Epithelial cell of esophagus (primary cell): Measurements from ENCODE around the gene RBBP9.
A peak's percentile ranks its signal among the peaks of the same experiment; 100 is the strongest.

ENCODE experiments used
- DNase-seq: peaks from one replicate; pipeline ENCODE4 v3.0.0; 2010; ENCODE audit warnings: low read depth
- H3K4me3 ChIP-seq: 2 replicates; pipeline ENCODE4 v1.5.1; 2011; ENCODE audit warnings: mild to moderate bottlenecking, low read length, control low read depth
- CTCF ChIP-seq: IDR thresholded peaks from 2 replicates; pipeline ENCODE4 v1.5.1; 2011; ENCODE audit warnings: low read depth, mild to moderate bottlenecking, low read length, control low read depth, inconsistent platforms; ENCODE audit not compliant: insufficient read depth; ENCODE audit errors: missing control alignments

Gene RBBP9

DNA sequence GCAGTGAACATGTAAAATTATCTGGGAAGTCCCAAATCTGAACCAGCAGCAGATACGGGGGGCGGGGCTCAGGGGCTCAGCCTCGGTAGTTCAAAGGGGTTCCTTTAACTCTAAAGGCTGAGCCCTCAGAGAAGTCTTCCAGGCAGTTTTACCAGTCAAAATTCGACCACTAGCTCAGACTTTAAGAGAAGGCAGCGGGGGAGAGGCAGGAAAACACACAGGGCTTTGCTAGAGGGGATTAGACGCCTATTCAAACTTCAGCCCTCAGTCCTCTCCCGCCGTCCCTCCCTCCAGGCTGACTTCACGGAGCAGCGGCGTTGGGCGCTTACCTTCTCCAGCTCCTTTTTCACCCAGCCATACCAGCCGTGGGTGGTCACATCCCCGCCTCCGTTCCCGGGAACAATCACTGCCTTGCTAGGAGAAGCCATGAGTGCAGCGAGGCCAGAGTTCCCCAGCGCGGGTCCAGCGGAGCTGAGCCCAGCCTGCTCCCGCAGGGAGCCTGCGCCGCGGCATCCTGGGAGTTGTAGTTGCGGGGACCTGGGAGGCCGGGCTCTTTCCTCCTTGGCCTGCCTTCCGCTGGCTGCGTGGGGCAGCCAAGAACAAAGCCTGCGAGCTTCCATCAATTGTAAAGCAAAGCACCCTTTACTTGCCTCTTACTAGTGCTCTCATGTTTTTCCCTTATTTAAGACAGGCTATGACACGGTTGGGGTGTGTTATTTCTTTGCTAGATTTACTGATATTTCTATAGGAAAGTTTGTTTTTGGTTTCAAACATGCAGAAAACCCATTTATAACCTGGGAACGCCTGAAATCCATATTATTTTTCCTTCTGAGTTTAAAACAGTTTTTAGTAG lies at the start of gene RBBP9:
RBBP9 (minus strand) TSS at position 486 of the 853 bp plus-strand sequence; CDS start at position 428, 58 bp downstream.
- no peak for TF ChIP-seq CTCF
- DNase-seq: peak; percentile 85
- H3K4me3 ChIP-seq: peak within 1 kb of the TSS; percentile 95

GRCh38 chr20:18545566-18545965 lies 48.5 kb upstream of the RBBP9 start:
- no peak overlapping the region for H3K4me3 ChIP-seq
- no peak for DNase-seq
- TF ChIP-seq CTCF: no peak

DNA sequence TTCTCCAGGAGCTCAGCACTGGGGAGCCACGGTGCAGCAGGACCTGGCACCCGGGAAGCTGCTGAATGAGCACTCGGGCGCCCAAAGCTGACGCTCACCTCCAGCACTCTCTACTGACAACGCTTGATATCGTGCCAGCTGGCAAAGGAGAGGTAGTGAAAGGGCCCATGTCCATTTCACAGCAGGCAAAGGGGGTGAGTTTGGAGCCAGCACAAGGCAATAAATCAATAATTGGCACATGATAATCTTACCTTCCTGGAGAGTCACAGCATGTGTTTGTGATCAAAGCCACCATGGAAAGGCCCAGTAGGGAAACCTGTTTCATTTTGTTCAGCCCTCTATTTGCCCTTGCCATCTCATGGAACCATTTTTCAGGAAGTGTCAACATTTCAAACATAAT lies 46.9 kb upstream of the RBBP9 start:
- DNase-seq: no peak
- no peak overlapping the region for H3K4me3 ChIP-seq
- no peak for TF ChIP-seq CTCF

DNA sequence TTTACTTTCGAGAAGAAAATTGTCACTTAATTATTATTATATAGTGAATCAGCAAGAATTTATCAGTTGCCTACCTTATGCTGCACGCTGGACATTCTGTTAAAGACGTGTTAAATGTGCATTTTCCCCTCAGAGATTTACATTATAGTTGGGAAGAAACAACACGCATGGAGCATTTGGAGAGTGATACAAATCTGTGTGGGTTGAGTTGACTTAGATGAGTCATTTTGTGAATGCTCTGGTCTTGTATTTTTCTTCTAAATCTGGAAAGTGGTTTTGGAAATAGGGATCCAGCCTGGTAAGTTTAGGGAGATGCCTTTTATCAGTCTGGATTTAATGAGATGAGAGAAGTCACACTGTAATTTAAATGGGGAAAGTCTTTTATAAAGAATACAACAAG lies 46.2 kb upstream of the RBBP9 start:
- no peak overlapping the region for H3K4me3 ChIP-seq
- no peak for TF ChIP-seq CTCF
- DNase-seq: no peak

- peak; percentile 93 for DNase-seq
- no peak for TF ChIP-seq CTCF
- no peak overlapping the region for H3K4me3 ChIP-seq
Measured at GRCh38 chr20:18541741-18542140, 44.7 kb upstream of the RBBP9 start.

- H3K4me3 ChIP-seq: no peak overlapping the region
- no peak for TF ChIP-seq CTCF
- DNase-seq: peak; percentile 76
Measured at GRCh38 chr20:18537651-18538050, 40.6 kb upstream of the RBBP9 start.
